Fibroblast of skin of left quadriceps (primary cell): ENCODE results near the gene CC2D1A.
A peak's percentile ranks its signal among the peaks of the same experiment; 100 is the strongest.

Experiments used
- DNase-seq, 2 experiments: peaks; one replicate each; pipeline ENCODE4 v3.0.0-alpha.2; 2013; ENCODE audit warnings: low read depth in 2 of 2

The CC2D1A gene

DNA sequence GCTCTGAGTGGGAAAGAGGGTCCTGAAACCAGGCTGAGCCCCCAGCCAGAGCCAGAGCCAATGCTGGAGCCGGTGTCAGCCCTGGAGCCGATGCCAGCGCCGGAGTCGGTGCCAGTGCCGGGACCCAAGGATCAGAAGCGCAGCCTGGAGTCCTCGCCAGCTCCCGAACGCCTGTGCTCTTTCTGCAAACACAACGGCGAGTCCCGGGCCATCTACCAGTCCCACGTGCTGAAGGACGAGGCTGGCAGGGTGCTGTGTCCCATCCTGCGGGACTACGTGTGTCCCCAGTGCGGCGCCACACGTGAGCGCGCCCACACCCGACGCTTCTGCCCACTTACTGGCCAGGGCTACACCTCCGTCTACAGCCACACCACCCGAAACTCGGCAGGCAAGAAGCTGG lies 28.7 kb upstream of the CC2D1A start:
- no peak for DNase-seq

GRCh38 chr19:13880059-13881043 lies 25.6 kb upstream of the CC2D1A start:
- peak; percentile 87 to 90 for DNase-seq

GRCh38 chr19:13881251-13881691 lies 24.7 kb upstream of the CC2D1A start:
- DNase-seq = no peak

GRCh38 chr19:13881692-13882418 lies 24.1 kb upstream of the CC2D1A start:
- DNase-seq = no peak

DNA sequence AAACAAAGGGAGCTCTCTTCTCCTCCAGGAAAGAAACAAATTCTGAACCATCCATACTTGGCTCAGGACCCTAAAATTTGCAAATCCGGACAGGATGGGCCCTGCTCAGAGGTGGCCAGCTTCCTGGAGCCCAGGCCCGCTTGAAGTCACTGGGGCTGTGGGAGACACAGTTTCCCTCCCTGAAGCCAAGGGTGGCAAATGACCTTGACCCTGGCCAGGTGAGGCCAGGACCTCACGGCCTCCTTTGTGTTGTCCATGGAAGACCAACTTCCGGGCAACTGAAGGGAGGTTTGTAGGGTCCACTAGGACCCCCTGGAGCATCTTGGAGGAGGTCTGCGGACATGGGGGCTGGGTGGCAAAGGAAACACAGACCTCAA lies 23.6 kb upstream of the CC2D1A start:
- no peak for DNase-seq

DNA sequence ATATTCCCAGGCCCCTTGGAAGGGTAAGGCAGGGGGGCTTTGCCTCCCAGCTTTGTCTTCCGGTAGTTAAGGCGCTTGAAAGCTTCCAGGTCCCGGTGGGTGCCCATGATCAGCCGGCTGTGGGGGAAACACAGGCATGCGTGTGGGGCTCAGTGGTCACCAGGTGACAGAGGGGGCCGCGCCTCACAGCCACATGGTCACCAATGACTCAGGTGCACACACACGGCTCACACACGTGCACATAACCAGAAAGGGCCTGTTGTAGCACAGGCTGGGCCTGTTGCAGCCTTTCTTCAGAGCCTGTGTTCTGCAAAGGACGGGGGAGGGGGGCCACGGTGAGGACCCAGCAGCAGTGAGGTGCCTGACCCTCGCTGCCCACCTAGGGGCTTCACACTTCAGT lies 23.2 kb upstream of the CC2D1A start:
- DNase-seq = no peak

DNA sequence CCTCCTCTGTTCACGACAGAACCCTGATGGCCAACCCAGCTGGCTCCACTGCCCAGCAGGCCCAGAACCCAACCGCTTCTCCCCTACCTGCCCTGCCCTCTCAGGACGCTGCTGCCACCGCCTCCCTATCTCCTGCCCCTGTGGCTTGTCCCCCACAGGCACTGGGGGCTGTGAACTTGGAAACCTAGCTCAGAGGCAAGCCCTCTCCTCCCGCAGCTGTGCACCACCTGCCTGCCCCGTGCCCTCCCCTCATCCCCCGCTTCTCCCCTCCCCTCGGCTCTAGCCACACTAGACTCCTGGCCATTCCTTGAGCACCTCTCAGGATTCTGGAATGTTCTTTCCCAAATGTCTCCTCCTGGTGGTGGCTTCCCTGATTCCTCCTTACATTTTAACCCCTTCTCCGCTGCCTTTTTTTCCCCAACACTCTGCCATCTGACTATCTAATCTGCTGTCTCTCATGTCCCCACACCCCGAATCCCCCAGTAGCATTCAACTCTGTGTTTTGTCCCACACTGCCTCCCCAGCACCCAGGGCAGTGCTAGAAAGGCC lies 22.4 kb upstream of the CC2D1A start:
- DNase-seq = no peak

DNA sequence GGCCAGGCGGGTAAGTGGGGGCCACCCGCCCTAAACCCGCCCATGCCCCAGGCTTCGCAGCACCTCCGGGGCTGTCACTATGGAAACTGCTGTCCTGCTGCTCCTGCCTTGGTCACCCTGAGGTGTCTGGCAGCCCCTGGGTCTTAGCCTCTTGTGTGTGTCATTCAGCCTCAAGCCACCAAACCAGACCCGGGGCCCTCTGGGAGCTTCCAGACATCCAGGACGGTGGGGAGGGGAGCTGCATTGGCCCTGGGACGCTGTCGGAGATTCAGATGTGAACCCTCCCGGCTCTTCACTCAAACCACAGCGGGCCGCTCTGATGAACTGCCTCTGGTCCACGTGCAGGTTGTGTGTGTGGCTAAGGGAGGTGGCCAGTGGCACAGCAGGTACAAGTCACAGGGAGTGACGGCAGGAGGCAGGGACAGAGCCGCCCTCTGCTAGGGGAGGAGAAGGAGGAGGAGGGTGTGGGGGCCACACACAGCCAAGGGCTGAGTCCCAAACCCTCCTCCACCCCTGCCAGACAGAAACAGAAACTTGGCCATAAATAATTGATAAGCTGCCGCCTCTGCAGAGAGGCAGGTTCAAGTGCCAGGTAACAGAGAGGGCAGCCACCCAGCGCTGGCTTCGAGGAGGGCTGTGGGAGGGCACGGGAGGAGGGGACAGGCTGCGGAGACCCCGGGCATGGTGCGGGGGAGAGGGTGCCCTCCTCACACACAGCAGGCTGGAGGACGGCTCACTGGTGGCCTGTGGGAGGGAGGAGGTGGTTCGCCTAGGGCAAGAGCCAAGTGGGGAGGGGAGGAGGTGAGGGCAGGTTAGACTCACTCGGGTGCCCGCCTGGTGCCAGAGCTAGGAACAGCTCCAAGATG lies 21.0 kb upstream of the CC2D1A start:
- no peak for DNase-seq

GRCh38 chr19:13885826-13886365 lies 20.1 kb upstream of the CC2D1A start:
- no peak for DNase-seq

GRCh38 chr19:13887018-13887436 lies 19.0 kb upstream of the CC2D1A start:
- no peak for DNase-seq

GRCh38 chr19:13887517-13887916 lies 18.5 kb upstream of the CC2D1A start:
- DNase-seq = no peak

DNA sequence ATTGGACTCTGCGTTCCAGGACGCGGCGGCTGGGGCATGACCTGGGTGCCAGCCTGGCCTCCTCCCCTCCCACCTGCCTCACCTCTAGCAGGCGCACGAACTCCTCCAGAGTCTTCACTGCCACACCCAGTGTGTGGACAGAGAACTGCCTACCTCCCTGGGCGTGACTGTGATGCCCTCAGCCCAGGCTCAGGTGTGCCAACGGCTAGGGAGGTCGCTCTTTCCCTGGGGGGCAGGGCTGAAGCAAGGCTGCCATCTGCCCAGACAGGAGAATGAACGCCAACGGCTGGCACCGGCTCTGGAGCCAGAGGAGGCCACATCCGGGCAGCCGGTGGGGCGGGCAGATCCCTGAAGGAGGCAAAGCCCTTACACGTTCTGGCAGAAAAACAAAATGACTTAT lies 17.7 kb upstream of the CC2D1A start:
- DNase-seq = no peak

- DNase-seq = no peak
These were observed 15.9 kb upstream of the CC2D1A start for GRCh38 chr19:13890136-13890535.

DNA sequence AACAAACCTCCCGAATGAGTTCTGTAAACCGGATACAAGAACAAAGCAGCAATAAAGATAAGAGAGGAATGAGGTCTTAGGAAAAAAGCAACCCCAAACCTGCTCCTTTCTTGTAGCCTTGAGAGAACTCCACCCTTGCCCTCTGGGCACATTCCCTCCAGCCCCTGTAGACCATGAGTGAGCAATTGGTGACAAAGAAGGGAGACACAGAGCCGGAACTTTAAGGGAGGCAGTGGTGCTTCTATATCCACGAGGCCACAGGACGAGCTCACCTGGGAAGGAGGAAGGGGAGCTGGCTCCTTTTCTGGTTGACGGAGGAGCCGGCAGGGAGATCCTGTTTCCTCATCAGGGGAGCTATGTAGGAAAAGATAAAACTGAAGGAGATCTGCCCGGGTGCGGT lies 13.1 kb upstream of the CC2D1A start:
- DNase-seq = no peak

DNA sequence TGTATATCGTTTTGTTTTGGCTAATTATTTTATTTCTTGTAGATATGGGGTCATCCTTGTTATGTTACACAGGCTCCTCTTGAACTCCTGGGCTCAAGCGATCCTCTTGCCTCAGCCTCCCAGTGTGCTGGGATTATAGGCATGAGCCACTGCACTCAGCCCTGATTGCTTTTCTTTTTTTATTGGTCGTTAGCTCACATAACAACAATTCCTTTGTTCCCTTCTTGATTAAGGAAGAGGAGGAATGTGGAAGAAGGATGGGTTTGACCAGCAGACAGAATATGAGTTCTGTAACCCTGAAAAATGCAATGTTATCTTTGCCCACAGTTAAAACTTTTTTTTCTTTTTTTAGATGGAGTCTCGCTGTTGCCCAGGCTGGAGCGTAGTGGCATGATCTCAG lies 11.4 kb upstream of the CC2D1A start:
- no peak for DNase-seq

DNA sequence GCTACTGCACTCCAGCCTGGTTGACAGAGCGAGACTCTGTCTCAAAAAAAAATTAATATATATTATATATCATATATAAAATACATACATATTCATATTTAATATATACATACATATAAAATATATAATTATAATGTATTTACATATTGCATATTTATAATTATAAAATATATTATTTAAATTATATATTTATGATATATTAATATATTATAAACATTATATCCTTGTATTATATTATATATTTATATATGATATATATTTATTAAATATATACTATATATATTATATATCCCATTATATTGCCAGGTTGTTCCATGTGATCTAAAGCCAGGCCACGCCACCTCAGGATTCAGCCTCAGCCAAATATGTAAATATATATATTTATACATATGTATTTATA lies 9.8 kb upstream of the CC2D1A start:
- no peak for DNase-seq

GRCh38 chr19:13899393-13899792 lies 6.6 kb upstream of the CC2D1A start:
- DNase-seq = no peak

DNA sequence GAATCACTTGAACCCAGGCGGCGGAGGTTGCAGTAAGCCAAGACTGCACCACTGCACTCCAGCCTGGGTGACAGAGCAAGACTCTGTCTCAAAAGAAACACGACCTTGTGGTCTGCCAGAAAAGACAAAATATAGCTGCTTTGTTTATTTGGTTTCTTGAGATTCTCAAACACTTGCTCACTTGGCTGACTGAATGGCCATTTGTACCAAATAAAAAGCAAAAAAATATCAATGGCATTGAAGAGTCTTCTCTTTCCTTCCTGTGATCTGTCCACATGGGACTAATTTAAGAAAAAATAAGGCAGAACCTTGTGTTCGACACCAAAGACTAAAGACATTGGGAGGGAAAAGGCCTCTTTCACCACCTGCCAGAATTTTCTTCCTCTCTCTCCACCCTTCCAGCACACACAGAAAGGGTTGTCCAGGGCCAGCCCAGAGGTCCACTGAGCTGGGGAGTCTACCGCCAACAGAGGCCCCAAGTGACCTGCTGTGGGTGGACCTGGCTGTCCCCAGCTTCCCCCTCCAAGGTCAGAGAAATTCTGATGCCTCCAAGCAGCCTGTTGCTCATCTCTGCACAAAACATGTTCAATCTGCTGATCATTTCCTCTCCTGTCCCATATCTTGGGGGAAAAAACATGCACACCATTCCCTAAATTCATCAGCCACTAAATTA lies 6.0 kb upstream of the CC2D1A start:
- no peak for DNase-seq

- DNase-seq = no peak
These were observed 2.9 kb upstream of the CC2D1A start for GRCh38 chr19:13902993-13903555.

DNA sequence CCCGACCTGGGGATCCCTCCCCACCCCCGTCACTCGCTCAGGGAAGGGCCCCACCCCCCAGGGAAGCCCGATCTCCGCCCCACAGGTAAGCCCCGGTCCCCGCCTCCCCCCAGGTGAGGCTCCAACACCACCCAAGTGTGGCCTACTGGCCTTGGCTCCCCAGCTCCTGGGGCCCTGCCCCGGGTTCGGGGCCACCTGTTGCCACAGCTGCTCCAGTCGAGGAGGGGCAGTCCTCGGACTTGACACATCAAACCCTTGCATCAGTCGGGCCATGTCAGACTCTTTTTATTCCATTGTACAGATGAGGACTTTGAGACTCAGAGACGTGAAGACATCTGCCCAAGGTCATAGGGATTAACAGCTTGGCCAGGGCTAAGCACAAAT lies 512 bp downstream of the CC2D1A start:
- no peak for DNase-seq

- DNase-seq = no peak
These were observed 909 bp downstream of the CC2D1A start for GRCh38 chr19:13906910-13907309.
